Gastrocnemius medialis (tissue), 4 donors: ENCODE results near the gene MDM1.

Source experiments
- POLR2A ChIP-seq, 2 donors: fragments of 450-650 bp; IDR thresholded peaks; one replicate each; pipeline ENCODE4 v1.6.1; 2017; ENCODE audit warnings: antibody characterized with exemption in 2 of 2, mild to moderate bottlenecking in 2 of 2, moderate library complexity in 2 of 2
- TF ChIP-seq, protein P1 (sequence below), 5 experiments: fragments of 450-650 bp in 3 of 5; fragments of 200-600 bp in 2 of 5; sonication (generic) in 2 of 5; IDR thresholded peaks in 4 of 5; conservative IDR thresholded peaks in 1 of 5; 1 replicate in 4 of 5; 2 replicates in 1 of 5; pipeline ENCODE4 v1.5.1; 2016 to 2019; ENCODE audit warnings: antibody characterized with exemption in 5 of 5, mild to moderate bottlenecking in 3 of 5, moderate library complexity in 3 of 5

- TF ChIP-seq, protein P1, sequence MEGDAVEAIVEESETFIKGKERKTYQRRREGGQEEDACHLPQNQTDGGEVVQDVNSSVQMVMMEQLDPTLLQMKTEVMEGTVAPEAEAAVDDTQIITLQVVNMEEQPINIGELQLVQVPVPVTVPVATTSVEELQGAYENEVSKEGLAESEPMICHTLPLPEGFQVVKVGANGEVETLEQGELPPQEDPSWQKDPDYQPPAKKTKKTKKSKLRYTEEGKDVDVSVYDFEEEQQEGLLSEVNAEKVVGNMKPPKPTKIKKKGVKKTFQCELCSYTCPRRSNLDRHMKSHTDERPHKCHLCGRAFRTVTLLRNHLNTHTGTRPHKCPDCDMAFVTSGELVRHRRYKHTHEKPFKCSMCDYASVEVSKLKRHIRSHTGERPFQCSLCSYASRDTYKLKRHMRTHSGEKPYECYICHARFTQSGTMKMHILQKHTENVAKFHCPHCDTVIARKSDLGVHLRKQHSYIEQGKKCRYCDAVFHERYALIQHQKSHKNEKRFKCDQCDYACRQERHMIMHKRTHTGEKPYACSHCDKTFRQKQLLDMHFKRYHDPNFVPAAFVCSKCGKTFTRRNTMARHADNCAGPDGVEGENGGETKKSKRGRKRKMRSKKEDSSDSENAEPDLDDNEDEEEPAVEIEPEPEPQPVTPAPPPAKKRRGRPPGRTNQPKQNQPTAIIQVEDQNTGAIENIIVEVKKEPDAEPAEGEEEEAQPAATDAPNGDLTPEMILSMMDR (IDR thresholded peaks at IDR 0.05 in 4 of 5, conservative IDR thresholded peaks at IDR 0.05 in 1 of 5): no peak
- no peak for TF ChIP-seq POLR2A (IDR thresholded peaks at IDR 0.05)
These were observed 5.4 kb downstream of the MDM1 start for GRCh38 chr12:68326716-68327115.
